Right atrium auricular region (tissue), 2 donors: Measurements from ENCODE around the gene TAS2R38. TPM values are rescaled to one million over a fixed set of nuclear protein-coding genes. Genes with fewer than 3 reads are reported as not detected.

Source experiments
- DNase-seq: peaks from one replicate; pipeline ENCODE4 v3.0.0-alpha.2; 2019; ENCODE audit warnings: low spot score
- H3K27ac ChIP-seq, 2 donors: fragments of 200-600 bp; sonication (generic); 1 replicate in 1 of 2; 2 replicates in 1 of 2; pipeline ENCODE4 v1.5.1; 2016 to 2019
- H3K27me3 ChIP-seq, 2 donors: fragments of 200-600 bp; sonication (generic); one replicate each; pipeline versions ENCODE4 v1.5.1 to v1.6.0; 2017 to 2019
- H3K36me3 ChIP-seq: fragments of 200-600 bp; sonication (generic); one replicate; pipeline ENCODE4 v1.5.1; 2016
- H3K4me1 ChIP-seq, 2 donors: fragments of 200-600 bp; sonication (generic); one replicate each; pipeline versions ENCODE4 v1.5.1 to v1.6.0; 2017 to 2019
- H3K4me3 ChIP-seq, 2 donors: fragments of 200-600 bp; sonication (generic); 1 replicate in 1 of 2; 2 replicates in 1 of 2; pipeline ENCODE4 v1.5.1; 2017 to 2019; ENCODE audit warnings: mild to moderate bottlenecking in 1 of 2, moderate library complexity in 1 of 2
- H3K9me3 ChIP-seq, 2 donors: fragments of 200-600 bp; sonication (generic); one replicate each; pipeline ENCODE4 v1.5.1; 2019
- CTCF ChIP-seq, 2 donors: fragments of 200-600 bp; sonication (generic); IDR thresholded peaks; one replicate each; pipeline ENCODE4 v1.5.1; 2019; ENCODE audit warnings: antibody characterized with exemption in 2 of 2
- total RNA-seq, 2 donors: library from RNA; depleted of rRNA; stranded (reverse); fragments of >200 nt; gene quantifications; one replicate each; pipeline ENCODE4 v1.1.0, GENCODE V29; 2016

The TAS2R38 gene
- total RNA-seq, 2 donors from 2014 or later = not detected

GRCh38 chr7:141999058-141999623 lies 25.6 kb upstream of the TAS2R38 start:
- Histone ChIP-seq H3K9me3 (no peaks in the 10 kb centered on the region), H3K4me3 (no peak overlapping the region), H3K27ac (no peak overlapping the region), H3K27me3 (no peaks in the 10 kb centered on the region), H3K4me1 (no peaks in the 10 kb centered on the region), H3K36me3 (no peaks in the 10 kb centered on the region)
- TF ChIP-seq CTCF (IDR thresholded peaks at IDR 0.05) = no peak
- DNase-seq = no peak

GRCh38 chr7:141993354-141993753 lies 19.8 kb upstream of the TAS2R38 start:
- no peak overlapping the region for H3K27ac ChIP-seq
- no peaks in the 10 kb centered on the region for H3K9me3 ChIP-seq
- TF ChIP-seq CTCF (IDR thresholded peaks at IDR 0.05) = no peak
- no peaks in the 10 kb centered on the region for H3K4me1 ChIP-seq
- no peaks in the 10 kb centered on the region for H3K36me3 ChIP-seq
- no peak for DNase-seq
- H3K27me3 ChIP-seq = no peaks in the 10 kb centered on the region
- H3K4me3 ChIP-seq = no peak overlapping the region

- no peaks in the 10 kb centered on the region for H3K4me1 ChIP-seq
- DNase-seq = no peak
- no peaks in the 10 kb centered on the region for H3K9me3 ChIP-seq
- no peaks in the 10 kb centered on the region for H3K27me3 ChIP-seq
- H3K27ac ChIP-seq = no peak overlapping the region
- no peaks in the 10 kb centered on the region for H3K36me3 ChIP-seq
- H3K4me3 ChIP-seq = no peak overlapping the region
- TF ChIP-seq CTCF (IDR thresholded peaks at IDR 0.05) = no peak
Observed at GRCh38 chr7:141992688-141993087, 19.1 kb upstream of the TAS2R38 start.

DNA sequence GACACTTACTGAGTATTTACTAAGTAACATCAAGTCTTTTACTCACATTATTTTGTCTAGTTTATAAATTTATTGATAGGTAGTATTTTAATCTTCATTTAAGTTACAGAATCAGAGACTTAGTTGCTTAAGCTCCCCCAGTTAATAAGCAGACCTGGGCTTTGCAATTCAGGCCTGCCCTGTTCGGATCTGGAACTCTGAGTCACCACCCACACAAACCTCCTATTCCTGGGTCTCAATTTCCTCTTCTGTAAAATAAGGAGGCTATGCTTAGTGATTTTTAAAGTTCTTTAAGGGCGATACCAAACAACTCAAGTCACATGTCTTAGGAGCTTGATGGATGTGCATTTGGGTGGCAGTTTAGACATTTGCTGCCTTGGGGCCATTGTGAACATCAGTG lies 18.6 kb upstream of the TAS2R38 start:
- Histone ChIP-seq H3K4me1 (no peaks in the 10 kb centered on the region), H3K36me3 (no peaks in the 10 kb centered on the region), H3K27ac (no peak overlapping the region), H3K4me3 (no peak overlapping the region), H3K9me3 (no peaks in the 10 kb centered on the region), H3K27me3 (no peaks in the 10 kb centered on the region)
- no peak for DNase-seq
- no peak for TF ChIP-seq CTCF (IDR thresholded peaks at IDR 0.05)

- no peaks in the 10 kb centered on the region for H3K9me3 ChIP-seq
- DNase-seq = no peak
Observed at GRCh38 chr7:141991140-141991539, 17.6 kb upstream of the TAS2R38 start.

More at GRCh38 chr7:141991140-141991539, 17.6 kb upstream of the TAS2R38 start:
- Histone ChIP-seq H3K27me3 (no peaks in the 10 kb centered on the region), H3K27ac (no peak overlapping the region), H3K4me1 (no peaks in the 10 kb centered on the region), H3K36me3 (no peaks in the 10 kb centered on the region), H3K4me3 (no peak overlapping the region)
- no peak for TF ChIP-seq CTCF (IDR thresholded peaks at IDR 0.05)
